ENCODE data around the gene DOCK4.

DNA sequence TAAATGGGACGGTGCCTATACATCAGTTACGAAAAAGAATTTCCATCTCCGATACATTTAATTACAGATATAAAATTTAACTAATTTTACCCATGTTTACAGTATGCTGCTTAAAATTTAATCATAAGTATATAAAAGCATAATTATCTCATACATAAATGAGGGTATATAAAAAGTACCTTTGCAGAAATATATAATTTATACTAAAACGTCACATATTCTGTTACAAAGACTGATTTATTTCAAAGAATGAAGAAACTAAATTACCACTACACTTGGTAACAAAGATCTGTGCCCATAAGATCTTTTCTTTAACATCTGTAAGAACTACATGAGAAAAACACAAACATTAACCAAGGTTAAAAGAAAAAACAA lies 2.8 kb downstream of the DOCK4 start:
- TF ChIP-seq EZH2 (IDR thresholded peaks at IDR 0.05; ENCODE audit: borderline replicate concordance, low read length), result no peak
- TF ChIP-seq, protein P1, sequence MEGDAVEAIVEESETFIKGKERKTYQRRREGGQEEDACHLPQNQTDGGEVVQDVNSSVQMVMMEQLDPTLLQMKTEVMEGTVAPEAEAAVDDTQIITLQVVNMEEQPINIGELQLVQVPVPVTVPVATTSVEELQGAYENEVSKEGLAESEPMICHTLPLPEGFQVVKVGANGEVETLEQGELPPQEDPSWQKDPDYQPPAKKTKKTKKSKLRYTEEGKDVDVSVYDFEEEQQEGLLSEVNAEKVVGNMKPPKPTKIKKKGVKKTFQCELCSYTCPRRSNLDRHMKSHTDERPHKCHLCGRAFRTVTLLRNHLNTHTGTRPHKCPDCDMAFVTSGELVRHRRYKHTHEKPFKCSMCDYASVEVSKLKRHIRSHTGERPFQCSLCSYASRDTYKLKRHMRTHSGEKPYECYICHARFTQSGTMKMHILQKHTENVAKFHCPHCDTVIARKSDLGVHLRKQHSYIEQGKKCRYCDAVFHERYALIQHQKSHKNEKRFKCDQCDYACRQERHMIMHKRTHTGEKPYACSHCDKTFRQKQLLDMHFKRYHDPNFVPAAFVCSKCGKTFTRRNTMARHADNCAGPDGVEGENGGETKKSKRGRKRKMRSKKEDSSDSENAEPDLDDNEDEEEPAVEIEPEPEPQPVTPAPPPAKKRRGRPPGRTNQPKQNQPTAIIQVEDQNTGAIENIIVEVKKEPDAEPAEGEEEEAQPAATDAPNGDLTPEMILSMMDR (conservative IDR thresholded peaks at IDR 0.05 in 1 of 2, IDR thresholded peaks at IDR 0.05 in 1 of 2; ENCODE audit: extremely low read depth in 1 of 2, insufficient read depth in 1 of 2, low read depth in 1 of 2, low read length in 2 of 2), result no peak

Measured in mammary epithelial cell (primary cell).